Ovary (tissue), 3 donors: ENCODE data around the gene ZKSCAN8.
"Not testable (repeated sequence)": the region's sequence is repeated elsewhere in the genome, so short reads cannot be mapped to it uniquely, and the experiment has no call there.

ENCODE experiments used
- CTCF ChIP-seq, 3 donors: fragments of 450-650 bp in 2 of 3; fragments of 200-600 bp in 1 of 3; IDR thresholded peaks; one replicate each; pipeline versions ENCODE4 v1.5.1 to v1.8.0; 2016 to 2022; ENCODE audit warnings: antibody characterized with exemption in 3 of 3, mild to moderate bottlenecking in 1 of 3
- EP300 ChIP-seq: sonication (generic); formaldehyde crosslinking; IDR thresholded peaks from one replicate; pipeline ENCODE4 v1.6.1; 2017; ENCODE audit warnings: antibody characterized with exemption
- POLR2A ChIP-seq: fragments of 450-650 bp; IDR thresholded peaks from one replicate; pipeline ENCODE4 v1.6.1; 2017; ENCODE audit warnings: antibody characterized with exemption, mild to moderate bottlenecking, moderate library complexity
- donor health status: DM: no; HTN: no; CAD: no.

GRCh38 chr6:28122283-28122682 lies 19.4 kb upstream of the ZKSCAN8 start:
- not testable (repeated sequence) for TF ChIP-seq EP300; CTCF (IDR thresholded peaks at IDR 0.05); POLR2A
